HFF-Myc (cell line): Measurements from ENCODE around the gene KRT4.

Experiments used
- DNase-seq: peaks from one replicate; pipeline ENCODE4 v3.0.0-alpha.2; 2011; ENCODE audit warnings: low read depth; ENCODE audit errors: extremely low read depth
- H3K4me3 ChIP-seq: replicated peaks from 2 replicates; pipeline ENCODE4 v1.5.1; 2011; ENCODE audit warnings: low read depth, mild to moderate bottlenecking, control low read depth, low read length
- CTCF ChIP-seq: IDR thresholded peaks from 2 replicates; pipeline ENCODE4 v1.5.1; 2012; ENCODE audit warnings: mild to moderate bottlenecking, low read depth, low read length, control low read depth; ENCODE audit errors: missing control alignments

Gene KRT4

DNA sequence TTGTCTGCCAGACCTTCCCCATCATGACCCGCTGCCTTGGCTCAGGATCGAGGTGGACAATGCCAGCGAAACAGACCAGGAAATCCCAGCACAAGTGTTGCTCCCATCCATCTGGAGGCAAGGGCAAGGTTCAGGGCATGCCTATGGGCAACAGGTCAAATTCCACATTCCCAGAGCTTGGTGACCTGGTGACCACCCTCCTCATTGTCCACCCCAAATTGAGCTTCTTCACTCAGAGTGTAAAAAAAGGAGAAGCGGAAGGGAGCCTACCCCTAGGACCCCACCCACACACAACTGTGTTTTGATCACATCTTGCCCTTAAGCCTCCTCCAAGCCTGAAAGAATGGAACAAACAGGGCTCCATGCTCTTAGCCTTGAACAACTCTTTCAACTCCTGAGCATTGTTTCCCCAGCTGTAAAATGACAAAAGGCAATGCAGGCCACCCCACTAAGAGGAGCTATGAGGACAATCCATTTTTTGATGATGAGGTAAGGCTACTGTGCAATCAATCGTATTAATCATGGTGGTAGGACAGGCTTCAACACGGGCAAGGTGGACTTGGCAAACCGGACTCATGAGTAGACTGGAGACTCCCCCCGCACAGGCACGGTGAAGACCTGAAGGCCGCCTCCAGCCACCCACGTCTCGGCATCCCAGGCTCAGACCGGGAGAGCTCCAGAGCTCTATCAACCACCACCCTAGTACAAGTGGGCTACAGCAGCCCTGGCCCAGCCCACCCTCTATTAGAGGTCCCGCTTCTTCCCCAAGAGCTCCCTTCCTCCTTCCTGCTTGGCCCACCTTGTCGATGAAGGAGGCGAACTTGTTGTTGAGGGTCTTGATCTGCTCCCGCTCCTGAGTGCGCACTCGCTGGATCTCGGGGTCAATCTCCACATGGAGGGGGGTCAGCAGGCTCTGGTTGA lies 19.3 kb upstream of the KRT4 start:
- no peak overlapping the region for H3K4me3 ChIP-seq
- TF ChIP-seq CTCF = no peak
- no peak for DNase-seq

GRCh38 chr12:52832451-52832850 lies 18.5 kb upstream of the KRT4 start:
- no peak overlapping the region for H3K4me3 ChIP-seq
- TF ChIP-seq CTCF = no peak
- no peak for DNase-seq

- no peak for TF ChIP-seq CTCF
- no peak for DNase-seq
- no peak overlapping the region for H3K4me3 ChIP-seq
These were observed 17.3 kb upstream of the KRT4 start for GRCh38 chr12:52831251-52831650.

DNA sequence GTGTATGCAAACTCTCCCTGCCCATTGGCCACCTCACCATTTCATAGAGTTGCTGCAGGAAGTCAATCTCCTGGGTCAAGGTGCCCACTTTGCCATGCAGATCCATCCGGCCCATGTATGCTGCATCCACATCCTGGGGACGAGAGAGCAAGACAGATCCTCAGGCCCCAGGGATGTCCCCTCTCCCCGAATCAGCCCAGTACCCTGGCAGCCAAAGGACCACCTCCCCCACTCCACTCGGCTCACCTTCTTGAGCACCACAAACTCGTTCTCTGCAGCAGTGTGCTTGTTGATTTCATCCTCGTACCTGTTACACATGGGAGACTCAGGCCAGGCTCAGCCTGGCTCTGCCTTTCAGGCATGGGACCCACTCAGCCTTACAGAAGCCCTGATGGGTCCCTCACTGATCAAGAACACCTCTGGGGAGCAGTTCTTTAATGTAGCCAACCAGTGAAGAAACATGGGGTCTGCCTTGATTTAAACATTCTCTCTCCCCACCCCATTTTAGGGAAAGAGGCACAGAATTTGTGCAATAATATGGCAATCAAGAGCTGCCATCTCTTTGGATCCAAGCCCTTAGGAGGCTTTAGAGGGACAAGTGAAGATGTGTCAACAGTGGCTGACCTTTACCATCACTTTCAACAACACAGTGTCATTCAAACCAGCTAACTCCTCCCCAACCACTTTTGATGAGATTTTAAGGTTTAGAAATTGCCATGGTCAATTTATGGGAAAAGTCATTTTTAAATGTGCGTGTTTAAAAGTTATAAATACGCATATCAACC lies 16.3 kb upstream of the KRT4 start:
- TF ChIP-seq CTCF = no peak
- H3K4me3 ChIP-seq = no peak overlapping the region
- DNase-seq = no peak

DNA sequence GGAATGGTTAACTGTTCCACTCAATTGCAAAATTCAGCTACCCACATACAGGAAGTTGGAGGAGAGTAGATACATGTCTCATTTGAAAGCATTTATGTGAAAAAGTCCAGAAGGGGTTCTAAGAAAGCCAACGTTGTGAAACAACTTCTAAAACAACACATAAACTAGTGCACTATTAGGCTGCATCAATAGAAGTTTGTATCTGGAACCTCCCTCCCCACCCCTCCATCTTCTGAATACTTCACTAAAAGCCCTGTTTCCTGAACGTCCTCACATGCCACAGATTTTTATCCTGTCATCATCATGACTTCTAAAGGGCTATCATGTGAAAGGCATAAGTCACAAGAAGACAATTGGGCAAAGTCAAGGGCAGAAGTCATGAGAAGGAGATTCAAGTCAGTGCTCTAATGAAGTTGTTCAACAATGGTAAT lies 14.7 kb upstream of the KRT4 start:
- DNase-seq = no peak
- no peak overlapping the region for H3K4me3 ChIP-seq
- TF ChIP-seq CTCF = no peak

DNA sequence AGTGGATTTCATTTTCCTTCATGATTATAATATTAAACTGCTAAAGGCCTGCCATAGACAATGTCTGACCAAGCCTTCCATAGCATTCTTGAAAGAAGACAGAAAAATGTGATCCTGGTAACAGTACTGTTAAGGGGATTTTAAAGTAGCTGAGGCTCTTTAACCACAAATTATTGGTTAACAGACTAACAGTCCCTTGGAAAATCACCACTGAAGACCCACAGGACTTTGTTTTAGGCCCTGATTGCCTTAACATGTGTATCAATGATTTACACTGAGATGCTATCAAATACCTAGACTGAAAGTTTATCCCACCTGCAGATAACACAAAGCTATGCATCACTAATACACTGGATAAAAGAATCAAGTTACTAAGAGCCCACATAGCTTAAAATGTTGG lies 14.2 kb upstream of the KRT4 start:
- no peak for DNase-seq
- no peak overlapping the region for H3K4me3 ChIP-seq
- no peak for TF ChIP-seq CTCF
